ENCODE data around the gene MKLN1.

- TF ChIP-seq CTCF (IDR thresholded peaks at IDR 0.05; ENCODE audit: insufficient read depth, low read length, poor library complexity, severe bottlenecking) (no peak), EZH2phosphoT487 (conservative IDR thresholded peaks at IDR 0.05; ENCODE audit: low read length) (no peak)
These were observed 140.1 kb downstream of the MKLN1 start for GRCh38 chr7:131467788-131468187.

All from SU-DHL-6 (cell line).